ENCODE data around the gene NCAPD3. TPM values are rescaled to one million over a fixed set of nuclear protein-coding genes. Genes with fewer than 3 reads are reported as not detected.

NCAPD3 gene
- total and polyA plus RNA-seq, 4 experiments from 2014 or later = 14.3 to 41.8 (median 27.3) TPM

- H3K36me3 Mint-ChIP-seq = peaks cover 12 to 44% of the 10 kb centered on the region in 2 donors
These were observed 29.6 kb upstream of the NCAPD3 start, which contains the start of the genes ACAD8 and THYN1 for GRCh38 chr11:134253188-134253993. TSS of gene ACAD8 (plus strand) at chr11:134253568. CDS start at chr11:134253601, 33 bp downstream. TSS of gene THYN1 (minus strand) at chr11:134253352. CDS start at chr11:134252882, 470 bp downstream.

GRCh38 chr11:134252346-134253187, 28.8 kb upstream of the NCAPD3 start:
- H3K27ac Mint-ChIP-seq = peak overlapping the region; percentile 54 to 91 (median 86)
- Histone ChIP-seq H3K36me3 (ENCODE audit: insufficient read depth, low read length) (peaks cover 40% of the 10 kb centered on the region), H3K4me1 (ENCODE audit: insufficient read depth, low read length) (peaks cover 30% of the 10 kb centered on the region), H3K4me3 (ENCODE audit: low read length in 2 of 2) (peak overlapping the region; percentile 71 to 93), H3K27ac (ENCODE audit: low read depth, low read length) (peak overlapping the region; percentile 40), H3K9me3 (ENCODE audit: control insufficient read depth in 1 of 2, low read length in 2 of 2) (no peaks in the 10 kb centered on the region), H3K27me3 (ENCODE audit: insufficient read depth, low read length) (no peaks in the 10 kb centered on the region)
- CTCF ChIA-PET (ENCODE audit: partially characterized antibody) = interaction anchor here (0.8 to 2.7 kb wide), 10 partner anchors 10 to 329 kb away, joined by 3 to 15 read pairs (median 4); partner anchors contain the start of gene GLB1L3
- H3K9me3 Mint-ChIP-seq = no peaks in the 10 kb centered on the region
- POLR2A ChIA-PET (ENCODE audit: partially characterized antibody) = interaction anchor here (1.2 to 8.2 kb wide), 8 partner anchors 10 to 215 kb away, joined by 3 to 92 read pairs (median 4); partner anchors contain the start of genes GLB1L3, NCAPD3 and VPS26B
- H3K4me1 Mint-ChIP-seq = peaks cover 21 to 43% (median 33%) of the 10 kb centered on the region in 4 donors
- H3K27me3 Mint-ChIP-seq = no peaks in the 10 kb centered on the region
- DNase-seq = peak in 1 of 5 donors; percentile 50
- peaks cover 17 to 48% of the 10 kb centered on the region in 2 donors for H3K36me3 Mint-ChIP-seq
- peak overlapping the region; percentile 91 to 96 (median 94) for H3K4me3 Mint-ChIP-seq
- intact Hi-C loops (cut with micrococcal nuclease) = loop anchor here (1.0 to 2.0 kb wide), 3 partner anchors 24 to 78 kb away; partner anchors contain the start of genes GLB1L2, GLB1L3 and VPS26B

More at GRCh38 chr11:134253188-134253993, 29.6 kb upstream of the NCAPD3 start, which contains the start of the genes ACAD8 and THYN1:
- no peaks in the 10 kb centered on the region for H3K27me3 Mint-ChIP-seq
- no peaks in the 10 kb centered on the region for H3K27me3 ChIP-seq (ENCODE audit: insufficient read depth, low read length)
- peak within 1 kb of the TSS; percentile 54 to 91 (median 89) for H3K27ac Mint-ChIP-seq
- peak; percentile 94 to 97 (median 95) for DNase-seq
- peaks cover 21 to 43% (median 34%) of the 10 kb centered on the region in 4 donors for H3K4me1 Mint-ChIP-seq
- ChIA-PET CTCF (ENCODE audit: partially characterized antibody) (interaction anchor here (1.0 to 2.7 kb wide), 9 partner anchors 9 to 203 kb away, joined by 3 to 15 read pairs (median 5); partner anchors contain the start of gene GLB1L3), POLR2A (ENCODE audit: partially characterized antibody) (interaction anchor here (0.7 to 8.2 kb wide), 11 partner anchors 9 to 310 kb away, joined by 3 to 92 read pairs (median 4); partner anchors contain the start of genes GLB1L2, GLB1L3, NCAPD3 and VPS26B)
- peak within 1 kb of the TSS; percentile 71 to 93 for H3K4me3 ChIP-seq (ENCODE audit: low read length in 2 of 2)
- intact Hi-C loops (cut with micrococcal nuclease) = loop anchor here (1.0 to 2.0 kb wide), 3 partner anchors 23 to 77 kb away; partner anchors contain the start of genes GLB1L2, GLB1L3 and VPS26B
- H3K4me1 ChIP-seq (ENCODE audit: insufficient read depth, low read length) = peaks cover 30% of the 10 kb centered on the region
- H3K9me3 Mint-ChIP-seq = no peaks in the 10 kb centered on the region
- peaks cover 33% of the 10 kb centered on the region for H3K36me3 ChIP-seq (ENCODE audit: insufficient read depth, low read length)
- peak within 1 kb of the TSS; percentile 91 to 96 (median 94) for H3K4me3 Mint-ChIP-seq
- peak within 1 kb of the TSS; percentile 62 for H3K27ac ChIP-seq (ENCODE audit: low read depth, low read length)
- no peaks in the 10 kb centered on the region for H3K9me3 ChIP-seq (ENCODE audit: control insufficient read depth in 1 of 2, low read length in 2 of 2)

GRCh38 chr11:134250675-134251074, 26.9 kb upstream of the NCAPD3 start:
- intact Hi-C loops (cut with micrococcal nuclease) = no loop called here
- POLR2A ChIA-PET (ENCODE audit: partially characterized antibody) = interaction anchor here (1.4 to 8.2 kb wide), 3 partner anchors 11 to 26 kb away, joined by 3 to 92 read pairs (median 4); partner anchors contain the start of genes NCAPD3 and VPS26B
- Histone ChIP-seq H3K4me1 (ENCODE audit: insufficient read depth, low read length) (peaks cover 30% of the 10 kb centered on the region), H3K27me3 (ENCODE audit: insufficient read depth, low read length) (no peaks in the 10 kb centered on the region), H3K36me3 (ENCODE audit: insufficient read depth, low read length) (peaks cover 46% of the 10 kb centered on the region), H3K4me3 (ENCODE audit: low read length in 2 of 2) (no peak overlapping the region), H3K9me3 (ENCODE audit: control insufficient read depth in 1 of 2, low read length in 2 of 2) (no peaks in the 10 kb centered on the region), H3K27ac (ENCODE audit: low read depth, low read length) (no peak overlapping the region)
- Mint-ChIP-seq H3K9me3 (no peaks in the 10 kb centered on the region), H3K27ac (peak overlapping the region in 1 of 7 donors; percentile 7), H3K27me3 (no peaks in the 10 kb centered on the region), H3K4me1 (peaks cover 21 to 40% (median 30%) of the 10 kb centered on the region in 4 donors), H3K36me3 (peaks cover 28 to 55% of the 10 kb centered on the region in 2 donors), H3K4me3 (no peak overlapping the region)
- DNase-seq = no peak
- CTCF ChIA-PET (ENCODE audit: partially characterized antibody) = interaction anchor here (0.6 to 2.3 kb wide), 5 partner anchors 11 to 46 kb away, joined by 3 to 9 read pairs (median 3); no protein-coding TSS in a partner anchor

- Mint-ChIP-seq H3K9me3 (no peaks in the 10 kb centered on the region), H3K27me3 (no peaks in the 10 kb centered on the region), H3K36me3 (peaks cover 28 to 58% of the 10 kb centered on the region in 2 donors), H3K4me3 (no peak overlapping the region), H3K27ac (peak overlapping the region in 1 of 7 donors; percentile 50), H3K4me1 (peaks cover 20 to 37% (median 27%) of the 10 kb centered on the region in 4 donors)
- DNase-seq = no peak
- peaks cover 30% of the 10 kb centered on the region for H3K4me1 ChIP-seq (ENCODE audit: insufficient read depth, low read length)
- ChIA-PET CTCF (ENCODE audit: partially characterized antibody) (interaction anchor here (0.6 to 2.3 kb wide), 3 partner anchors 13 to 45 kb away, joined by 3 to 9 read pairs (median 3); no protein-coding TSS in a partner anchor), POLR2A (ENCODE audit: partially characterized antibody) (interaction anchor here (1.4 to 8.2 kb wide), 3 partner anchors 11 to 25 kb away, joined by 3 to 92 read pairs (median 4); partner anchors contain the start of genes NCAPD3 and VPS26B)
- H3K36me3 ChIP-seq (ENCODE audit: insufficient read depth, low read length) = peaks cover 48% of the 10 kb centered on the region
- no peaks in the 10 kb centered on the region for H3K27me3 ChIP-seq (ENCODE audit: insufficient read depth, low read length)
- no peaks in the 10 kb centered on the region for H3K9me3 ChIP-seq (ENCODE audit: control insufficient read depth in 1 of 2, low read length in 2 of 2)
- intact Hi-C loops (cut with micrococcal nuclease) = no loop called here
- no peak overlapping the region for H3K4me3 ChIP-seq (ENCODE audit: low read length in 2 of 2)
- no peak overlapping the region for H3K27ac ChIP-seq (ENCODE audit: low read depth, low read length)
These were observed 26.5 kb upstream of the NCAPD3 start for GRCh38 chr11:134250246-134250645.

- CTCF ChIA-PET (ENCODE audit: partially characterized antibody) = interaction anchor here (0.9 to 2.3 kb wide), 5 partner anchors 14 to 197 kb away, joined by 3 to 9 read pairs (median 4); partner anchors contain the start of gene GLB1L3
- peaks cover 13 to 25% (median 17%) of the 10 kb centered on the region in 4 donors for H3K4me1 Mint-ChIP-seq
- peaks cover 28 to 70% of the 10 kb centered on the region in 2 donors for H3K36me3 Mint-ChIP-seq
- peak overlapping the region in 6 of 7 donors; percentile 7 to 70 (median 36) for H3K27ac Mint-ChIP-seq
- peaks cover 59% of the 10 kb centered on the region for H3K36me3 ChIP-seq (ENCODE audit: insufficient read depth, low read length)
- no peaks in the 10 kb centered on the region for H3K27me3 Mint-ChIP-seq
- no peaks in the 10 kb centered on the region for H3K9me3 Mint-ChIP-seq
- POLR2A ChIA-PET (ENCODE audit: partially characterized antibody) = interaction anchor here (1.4 to 8.2 kb wide), 2 partner anchors 24 to 27 kb away, joined by 4 to 92 read pairs; partner anchors contain the start of genes GLB1L3, NCAPD3 and VPS26B
- H3K9me3 ChIP-seq (ENCODE audit: control insufficient read depth in 1 of 2, low read length in 2 of 2) = no peaks in the 10 kb centered on the region
- H3K4me3 ChIP-seq (ENCODE audit: low read length in 2 of 2) = no peak overlapping the region
- no peak overlapping the region for H3K27ac ChIP-seq (ENCODE audit: low read depth, low read length)
- no peak for DNase-seq
- H3K4me1 ChIP-seq (ENCODE audit: insufficient read depth, low read length) = peaks cover 20% of the 10 kb centered on the region
- H3K27me3 ChIP-seq (ENCODE audit: insufficient read depth, low read length) = no peaks in the 10 kb centered on the region
- intact Hi-C loops (cut with micrococcal nuclease) = no loop called here
- H3K4me3 Mint-ChIP-seq = no peak overlapping the region
These were observed 25.2 kb upstream of the NCAPD3 start for GRCh38 chr11:134248910-134249480.

- intact Hi-C loops (cut with micrococcal nuclease) = no loop called here
These were observed 22.9 kb upstream of the NCAPD3 start for GRCh38 chr11:134246678-134247077.

More at GRCh38 chr11:134246678-134247077, 22.9 kb upstream of the NCAPD3 start:
- POLR2A ChIA-PET (ENCODE audit: partially characterized antibody) = no interaction called here
- H3K4me1 ChIP-seq (ENCODE audit: insufficient read depth, low read length) = peaks cover 8% of the 10 kb centered on the region
- Mint-ChIP-seq H3K9me3 (no peaks in the 10 kb centered on the region), H3K36me3 (peaks cover 39 to 81% of the 10 kb centered on the region in 2 donors), H3K4me3 (no peak overlapping the region), H3K27ac (peak overlapping the region in 5 of 7 donors; percentile 6 to 70 (median 69)), H3K27me3 (no peaks in the 10 kb centered on the region), H3K4me1 (peaks cover 1 to 4% (median 3%) of the 10 kb centered on the region in 4 donors)
- no peaks in the 10 kb centered on the region for H3K9me3 ChIP-seq (ENCODE audit: control insufficient read depth in 1 of 2, low read length in 2 of 2)
- no peaks in the 10 kb centered on the region for H3K27me3 ChIP-seq (ENCODE audit: insufficient read depth, low read length)
- no peak overlapping the region for H3K4me3 ChIP-seq (ENCODE audit: low read length in 2 of 2)
- H3K36me3 ChIP-seq (ENCODE audit: insufficient read depth, low read length) = peaks cover 76% of the 10 kb centered on the region
- DNase-seq = no peak
- CTCF ChIA-PET (ENCODE audit: partially characterized antibody) = no interaction called here
- H3K27ac ChIP-seq (ENCODE audit: low read depth, low read length) = no peak overlapping the region
